Large intestine (tissue), 3 donors: ENCODE measurements around the gene PLSCR3. TPM values are rescaled to one million over a fixed set of nuclear protein-coding genes. Genes with fewer than 3 reads are reported as not detected.
"Not testable (repeated sequence)": the region's sequence is repeated elsewhere in the genome, so short reads cannot be mapped to it uniquely, and the experiment has no call there.

ENCODE experiments used
- DNase-seq, 2 donors: peaks; one replicate each; pipeline versions ENCODE4 v3.0.0 to v3.0.0-alpha.2; 2013
- H3K27ac ChIP-seq: one replicate; pipeline ENCODE4 v1.5.1; 2013; ENCODE audit warnings: low read length
- H3K27me3 ChIP-seq: 2 replicates; pipeline ENCODE4 v1.6.1; 2013; ENCODE audit warnings: low read length; ENCODE audit not compliant: control insufficient read depth, insufficient read depth
- H3K36me3 ChIP-seq: 2 replicates; pipeline ENCODE4 v1.6.1; 2013; ENCODE audit warnings: low read length; ENCODE audit not compliant: control insufficient read depth, insufficient read depth
- H3K4me1 ChIP-seq: one replicate; pipeline ENCODE4 v1.6.1; 2013; ENCODE audit warnings: low read length; ENCODE audit not compliant: control insufficient read depth, insufficient read depth
- H3K4me3 ChIP-seq: one replicate; pipeline ENCODE4 v1.5.1; 2013; ENCODE audit warnings: low read length
- H3K9me3 ChIP-seq: one replicate; pipeline ENCODE4 v1.6.1; 2013; ENCODE audit warnings: mild to moderate bottlenecking, low read depth, low read length, moderate library complexity; ENCODE audit not compliant: control insufficient read depth
- WGBS: methylation state at CpG from one replicate; pipeline ENCODE4 v1.1.5; 2013; ENCODE audit warnings: low lambda C conversion rate; ENCODE audit not compliant: insufficient coverage; 5-methylcytosine and 5-hydroxymethylcytosine counted together
- polyA plus RNA-seq: library from polyadenylated mRNA; unstranded; fragments of 120-200 nt; gene quantifications from one replicate; pipeline ENCODE4 v1.2.1, GENCODE V29; 2013

Gene PLSCR3
- polyA plus RNA-seq, 1 donor = 16.9 TPM

GRCh38 chr17:7380321-7380720 is 14.0 kb downstream of the PLSCR3 start:
- WGBS = no CpG with 5 or more reads among the region's 7 CpGs
- Histone ChIP-seq H3K9me3 (peaks cover 3% of the 10 kb centered on the region), H3K4me1 (peaks cover 11% of the 10 kb centered on the region), H3K4me3 (peak overlapping the region; percentile 63), H3K27me3 (peaks cover 45% of the 10 kb centered on the region), H3K27ac (no peak overlapping the region), H3K36me3 (peaks cover 6% of the 10 kb centered on the region)
- peak in 1 of 2 donors; percentile 26 for DNase-seq

DNA sequence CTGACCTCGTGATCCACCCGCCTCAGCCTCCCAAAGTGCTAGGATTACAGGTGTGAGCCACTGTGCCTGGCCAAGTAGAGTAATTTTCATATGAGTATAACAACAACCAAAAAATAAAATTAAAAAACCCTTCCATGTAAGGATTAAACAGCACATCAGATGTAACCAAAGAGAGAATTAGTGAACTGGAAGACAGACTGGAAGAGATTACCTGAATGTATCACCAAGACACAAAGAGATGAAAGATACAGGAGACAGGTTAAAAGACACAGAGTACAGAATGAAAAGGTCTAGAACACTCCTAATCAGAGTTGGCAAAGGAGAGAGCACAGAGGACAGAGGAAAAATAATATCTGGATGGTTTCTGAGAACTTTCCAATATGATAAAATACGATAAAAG is 15.2 kb downstream of the PLSCR3 start:
- WGBS = 100% methylated on average over 1 of the region's 3 CpGs
- Histone ChIP-seq H3K27ac (no peak overlapping the region), H3K9me3 (peaks cover 3% of the 10 kb centered on the region), H3K4me1 (peaks cover 11% of the 10 kb centered on the region), H3K27me3 (peaks cover 39% of the 10 kb centered on the region), H3K4me3 (no peak overlapping the region), H3K36me3 (peaks cover 4% of the 10 kb centered on the region)
- no peak for DNase-seq

DNA sequence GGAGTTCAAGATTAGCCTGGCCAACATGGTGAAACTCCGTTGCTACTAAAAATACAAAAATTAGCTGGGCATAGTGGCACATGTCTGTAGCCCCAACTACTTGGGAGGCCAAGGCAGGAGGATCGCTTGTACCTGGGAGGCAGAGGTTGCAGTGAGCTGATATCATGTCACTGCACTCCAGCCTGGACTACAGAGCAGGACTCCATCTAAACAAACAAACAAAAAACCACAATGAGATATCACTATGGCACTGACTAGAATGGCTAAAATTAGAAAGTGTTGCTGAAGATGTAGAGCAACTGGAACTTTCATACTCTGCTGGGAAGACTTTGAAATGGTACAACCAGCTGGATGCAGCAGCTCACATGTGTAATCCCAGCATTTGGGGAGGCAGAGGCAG is 20.0 kb downstream of the PLSCR3 start:
- Histone ChIP-seq H3K36me3 (no peaks in the 10 kb centered on the region), H3K27me3 (no peaks in the 10 kb centered on the region), H3K9me3 (no peaks in the 10 kb centered on the region), H3K4me1 (peaks cover 5% of the 10 kb centered on the region), H3K4me3 (no peak overlapping the region), H3K27ac (no peak overlapping the region)
- no peak for DNase-seq
- WGBS = no CpG with 5 or more reads among the region's 2 CpGs

- no peak overlapping the region for H3K27ac ChIP-seq
- H3K36me3 ChIP-seq = no peaks in the 10 kb centered on the region
- no peak for DNase-seq
- WGBS = 80% methylated on average over 1 of the region's 4 CpGs
- peaks cover 5% of the 10 kb centered on the region for H3K4me1 ChIP-seq
- no peak overlapping the region for H3K4me3 ChIP-seq
- peaks cover 2% of the 10 kb centered on the region for H3K27me3 ChIP-seq
- no peaks in the 10 kb centered on the region for H3K9me3 ChIP-seq
Observed at GRCh38 chr17:7370853-7371252, 23.5 kb downstream of the PLSCR3 start.

DNA sequence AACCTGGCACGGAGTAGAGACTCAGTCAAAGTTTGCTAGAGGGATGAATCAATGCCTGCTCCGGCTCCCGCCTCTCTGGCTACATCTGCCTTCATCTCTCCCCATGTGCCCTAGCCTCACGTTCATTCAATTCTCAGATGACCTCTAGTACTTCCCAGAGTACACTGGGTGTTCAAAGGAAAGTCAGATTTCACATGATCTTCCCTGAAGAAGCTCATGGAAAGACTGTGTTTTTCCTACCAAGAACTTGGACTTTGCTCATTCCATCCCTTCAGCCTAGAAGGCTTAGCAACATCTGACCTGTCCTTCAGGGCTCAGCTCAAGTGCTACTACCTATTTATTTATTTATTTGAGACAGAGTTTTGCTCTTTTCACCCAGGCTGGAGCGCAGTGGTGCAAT is 24.5 kb downstream of the PLSCR3 start:
- Histone ChIP-seq H3K4me3 (no peak overlapping the region), H3K9me3 (no peaks in the 10 kb centered on the region), H3K4me1 (peaks cover 5% of the 10 kb centered on the region), H3K27ac (no peak overlapping the region), H3K27me3 (peaks cover 2% of the 10 kb centered on the region), H3K36me3 (no peaks in the 10 kb centered on the region)
- peak; percentile 56 to 66 for DNase-seq
- 60% methylated on average over 3 of the region's 5 CpGs for WGBS

DNA sequence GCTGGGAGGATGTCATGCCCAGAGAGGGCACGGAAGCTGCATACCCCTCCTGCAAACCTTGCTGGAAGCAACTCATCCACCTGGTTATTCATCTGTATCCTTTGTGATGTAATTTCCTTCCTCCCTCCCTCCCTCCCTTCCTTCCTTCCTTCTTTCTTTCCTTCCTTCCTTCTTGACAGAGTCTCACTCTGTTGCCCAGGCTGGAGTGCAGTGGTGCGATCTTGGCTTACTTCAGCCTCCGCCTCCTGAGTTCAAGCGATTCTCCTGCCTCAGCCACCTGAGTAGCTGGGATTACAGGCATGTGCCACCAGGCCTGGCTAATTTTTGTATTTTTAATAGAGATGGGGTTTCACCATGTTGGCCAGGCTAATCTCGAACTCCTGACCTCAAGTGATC is 25.7 kb downstream of the PLSCR3 start:
- not testable (repeated sequence) for H3K36me3 ChIP-seq, H3K4me3 ChIP-seq, DNase-seq, H3K27ac ChIP-seq, H3K27me3 ChIP-seq, H3K4me1 ChIP-seq, H3K9me3 ChIP-seq
- WGBS = 100% methylated on average over 1 of the region's 5 CpGs

DNA sequence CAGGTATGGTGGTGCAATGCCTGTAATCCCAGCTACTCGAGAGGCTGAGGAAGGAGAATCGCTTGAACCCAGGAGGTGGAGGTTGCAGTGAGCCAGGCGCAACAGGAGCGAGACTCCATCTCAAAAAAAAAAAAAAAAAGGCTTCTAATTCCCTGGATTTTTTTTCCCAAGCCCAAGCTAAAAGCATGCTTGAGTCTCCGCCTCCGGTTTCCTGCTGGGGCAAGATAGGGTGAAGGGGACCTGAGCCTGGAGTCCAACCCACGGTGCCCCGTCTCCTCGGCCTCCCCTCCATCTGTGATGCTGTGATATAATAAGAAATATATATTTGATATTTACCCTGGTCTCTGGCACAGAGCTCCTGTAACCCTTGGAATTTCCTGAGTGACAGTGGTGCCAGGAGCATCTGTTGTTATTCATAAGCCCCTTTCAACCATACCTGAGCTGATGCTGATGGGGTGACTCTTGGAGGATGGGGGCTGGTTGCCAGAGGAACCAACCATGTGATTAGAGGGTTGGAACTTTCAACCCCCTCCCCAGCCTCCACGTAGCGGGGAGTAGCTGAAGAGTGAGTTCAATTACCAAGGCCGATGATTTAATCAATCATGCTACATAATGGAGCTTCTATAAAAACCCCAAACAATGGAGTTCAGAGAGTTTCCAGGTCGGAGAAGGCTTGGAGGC is 26.3 kb downstream of the PLSCR3 start:
- Histone ChIP-seq H3K4me1 (peaks cover 5% of the 10 kb centered on the region), H3K27ac (no peak overlapping the region), H3K4me3 (no peak overlapping the region), H3K36me3 (no peaks in the 10 kb centered on the region), H3K9me3 (no peaks in the 10 kb centered on the region), H3K27me3 (peaks cover 2% of the 10 kb centered on the region)
- no peak for DNase-seq
- no CpG with 5 or more reads among the region's 13 CpGs for WGBS

- peaks cover 5% of the 10 kb centered on the region for H3K4me1 ChIP-seq
- no peaks in the 10 kb centered on the region for H3K36me3 ChIP-seq
- no peaks in the 10 kb centered on the region for H3K9me3 ChIP-seq
- no CpG with 5 or more reads among the region's 8 CpGs for WGBS
- peaks cover 2% of the 10 kb centered on the region for H3K27me3 ChIP-seq
- no peak overlapping the region for H3K27ac ChIP-seq
- DNase-seq = no peak
- no peak overlapping the region for H3K4me3 ChIP-seq
Observed at GRCh38 chr17:7367083-7367482, 27.2 kb downstream of the PLSCR3 start.

DNA sequence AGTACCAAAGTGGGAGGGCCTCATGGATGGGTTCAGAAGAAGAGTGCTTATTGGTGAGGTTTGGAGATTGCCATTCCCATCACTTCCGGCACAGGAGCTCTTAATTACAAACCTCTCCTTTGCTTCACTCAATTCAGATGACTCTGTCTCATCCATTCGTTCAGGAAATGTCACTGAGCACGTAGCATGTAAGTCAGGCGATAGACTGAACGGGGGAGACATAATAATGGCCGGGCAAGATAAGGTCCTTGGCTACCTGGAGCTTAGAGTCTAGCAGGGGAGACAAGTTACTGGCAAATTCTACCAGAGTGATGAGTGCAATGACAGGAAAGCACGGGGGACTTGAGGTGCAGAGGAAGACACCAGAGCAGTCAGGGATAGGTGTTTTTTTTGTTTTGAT is 28.4 kb downstream of the PLSCR3 start:
- no CpG with 5 or more reads among the region's 7 CpGs for WGBS
- not testable (repeated sequence) for H3K4me1 ChIP-seq, H3K36me3 ChIP-seq, H3K27me3 ChIP-seq, H3K9me3 ChIP-seq, H3K4me3 ChIP-seq, H3K27ac ChIP-seq, DNase-seq

DNA sequence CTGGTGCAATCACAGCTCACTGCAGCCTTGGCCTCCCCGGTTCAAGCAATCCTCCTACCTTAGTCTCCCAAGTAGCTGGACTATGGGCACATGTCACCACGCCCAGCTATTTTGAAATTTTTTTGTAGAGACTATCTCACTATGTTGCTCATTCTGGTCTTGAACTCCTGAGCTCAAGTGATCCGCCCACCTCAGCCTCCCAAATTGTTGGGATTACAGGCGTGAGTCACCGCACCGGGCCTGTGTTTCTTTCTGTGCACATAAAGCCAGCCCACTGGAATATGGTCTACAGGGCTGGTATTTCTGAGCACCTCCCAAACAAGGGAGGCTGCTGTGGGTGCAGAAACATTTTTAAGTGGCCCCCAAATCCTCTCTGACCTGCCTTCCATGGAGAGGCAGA is 31.0 kb downstream of the PLSCR3 start:
- Histone ChIP-seq H3K27me3 (peaks cover 5% of the 10 kb centered on the region), H3K36me3 (no peaks in the 10 kb centered on the region), H3K4me1 (no peaks in the 10 kb centered on the region), H3K27ac (no peak overlapping the region), H3K9me3 (no peaks in the 10 kb centered on the region), H3K4me3 (no peak overlapping the region)
- no CpG with 5 or more reads among the region's 6 CpGs for WGBS
- DNase-seq = no peak

- H3K27ac ChIP-seq = no peak overlapping the region
- no CpG with 5 or more reads among the region's 3 CpGs for WGBS
- H3K9me3 ChIP-seq = no peaks in the 10 kb centered on the region
- H3K4me1 ChIP-seq = no peaks in the 10 kb centered on the region
- no peak overlapping the region for H3K4me3 ChIP-seq
- DNase-seq = no peak
- no peaks in the 10 kb centered on the region for H3K36me3 ChIP-seq
- H3K27me3 ChIP-seq = peaks cover 4% of the 10 kb centered on the region
Observed at GRCh38 chr17:7361906-7362305, 32.4 kb downstream of the PLSCR3 start.
